HCT116 (cell line): ENCODE data around the gene ASGR1.

Experiments used
- EZH2 ChIP-seq: fragments of 200-600 bp; sonication (generic); IDR thresholded peaks from 2 replicates; pipeline ENCODE4 v1.6.1; 2017; ENCODE audit warnings: antibody characterized with exemption, mixed run types
- TCF7L2 ChIP-seq: IDR thresholded peaks from 2 replicates; pipeline ENCODE4 v1.7.0; 2011; ENCODE audit warnings: borderline replicate concordance, inconsistent platforms; ENCODE audit not compliant: insufficient read depth, insufficient read length; ENCODE audit errors: extremely low read depth
- TF ChIP-seq, protein P1 (sequence below), 3 experiments: fragments of 200-600 bp in 1 of 3; sonication (generic) in 1 of 3; IDR thresholded peaks in 2 of 3; conservative IDR thresholded peaks in 1 of 3; 2 replicates each; pipeline ENCODE4 v1.5.1; 2012 to 2017; ENCODE audit warnings: low read depth in 2 of 3, low read length in 2 of 3, antibody characterized with exemption in 1 of 3, borderline replicate concordance in 1 of 3, control low read depth in 1 of 3, mild to moderate bottlenecking in 1 of 3, mixed read lengths in 1 of 3, mixed run types in 1 of 3, moderate library complexity in 1 of 3; ENCODE audit not compliant: insufficient read depth in 1 of 3
- TF ChIP-seq, protein P2 (sequence below): IDR thresholded peaks from 2 replicates; pipeline ENCODE4 v1.6.1; 2012; ENCODE audit warnings: low read depth

GRCh38 chr17:7218166-7218565 is 39.0 kb upstream of the ASGR1 start:
- TF ChIP-seq EZH2 (no peak), TCF7L2 (no peak)
- TF ChIP-seq, protein P1, sequence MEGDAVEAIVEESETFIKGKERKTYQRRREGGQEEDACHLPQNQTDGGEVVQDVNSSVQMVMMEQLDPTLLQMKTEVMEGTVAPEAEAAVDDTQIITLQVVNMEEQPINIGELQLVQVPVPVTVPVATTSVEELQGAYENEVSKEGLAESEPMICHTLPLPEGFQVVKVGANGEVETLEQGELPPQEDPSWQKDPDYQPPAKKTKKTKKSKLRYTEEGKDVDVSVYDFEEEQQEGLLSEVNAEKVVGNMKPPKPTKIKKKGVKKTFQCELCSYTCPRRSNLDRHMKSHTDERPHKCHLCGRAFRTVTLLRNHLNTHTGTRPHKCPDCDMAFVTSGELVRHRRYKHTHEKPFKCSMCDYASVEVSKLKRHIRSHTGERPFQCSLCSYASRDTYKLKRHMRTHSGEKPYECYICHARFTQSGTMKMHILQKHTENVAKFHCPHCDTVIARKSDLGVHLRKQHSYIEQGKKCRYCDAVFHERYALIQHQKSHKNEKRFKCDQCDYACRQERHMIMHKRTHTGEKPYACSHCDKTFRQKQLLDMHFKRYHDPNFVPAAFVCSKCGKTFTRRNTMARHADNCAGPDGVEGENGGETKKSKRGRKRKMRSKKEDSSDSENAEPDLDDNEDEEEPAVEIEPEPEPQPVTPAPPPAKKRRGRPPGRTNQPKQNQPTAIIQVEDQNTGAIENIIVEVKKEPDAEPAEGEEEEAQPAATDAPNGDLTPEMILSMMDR (IDR thresholded peaks at IDR 0.05 in 2 of 3, conservative IDR thresholded peaks at IDR 0.05 in 1 of 3; ENCODE audit: borderline replicate concordance in 1 of 3, insufficient read depth in 1 of 3, low read depth in 2 of 3, low read length in 2 of 3) = no peak
- TF ChIP-seq, protein P2, sequence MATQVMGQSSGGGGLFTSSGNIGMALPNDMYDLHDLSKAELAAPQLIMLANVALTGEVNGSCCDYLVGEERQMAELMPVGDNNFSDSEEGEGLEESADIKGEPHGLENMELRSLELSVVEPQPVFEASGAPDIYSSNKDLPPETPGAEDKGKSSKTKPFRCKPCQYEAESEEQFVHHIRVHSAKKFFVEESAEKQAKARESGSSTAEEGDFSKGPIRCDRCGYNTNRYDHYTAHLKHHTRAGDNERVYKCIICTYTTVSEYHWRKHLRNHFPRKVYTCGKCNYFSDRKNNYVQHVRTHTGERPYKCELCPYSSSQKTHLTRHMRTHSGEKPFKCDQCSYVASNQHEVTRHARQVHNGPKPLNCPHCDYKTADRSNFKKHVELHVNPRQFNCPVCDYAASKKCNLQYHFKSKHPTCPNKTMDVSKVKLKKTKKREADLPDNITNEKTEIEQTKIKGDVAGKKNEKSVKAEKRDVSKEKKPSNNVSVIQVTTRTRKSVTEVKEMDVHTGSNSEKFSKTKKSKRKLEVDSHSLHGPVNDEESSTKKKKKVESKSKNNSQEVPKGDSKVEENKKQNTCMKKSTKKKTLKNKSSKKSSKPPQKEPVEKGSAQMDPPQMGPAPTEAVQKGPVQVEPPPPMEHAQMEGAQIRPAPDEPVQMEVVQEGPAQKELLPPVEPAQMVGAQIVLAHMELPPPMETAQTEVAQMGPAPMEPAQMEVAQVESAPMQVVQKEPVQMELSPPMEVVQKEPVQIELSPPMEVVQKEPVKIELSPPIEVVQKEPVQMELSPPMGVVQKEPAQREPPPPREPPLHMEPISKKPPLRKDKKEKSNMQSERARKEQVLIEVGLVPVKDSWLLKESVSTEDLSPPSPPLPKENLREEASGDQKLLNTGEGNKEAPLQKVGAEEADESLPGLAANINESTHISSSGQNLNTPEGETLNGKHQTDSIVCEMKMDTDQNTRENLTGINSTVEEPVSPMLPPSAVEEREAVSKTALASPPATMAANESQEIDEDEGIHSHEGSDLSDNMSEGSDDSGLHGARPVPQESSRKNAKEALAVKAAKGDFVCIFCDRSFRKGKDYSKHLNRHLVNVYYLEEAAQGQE = no peak
